K562 (cell line): ENCODE measurements around the gene PEPD. TPM values are rescaled to one million over a fixed set of nuclear protein-coding genes. Genes with fewer than 3 reads are reported as not detected.

Experiments
- ATAC-seq: fragments of 200-7000 bp; cut with Tn5 transposase; 3 replicates; pipeline ENCODE4 v1.9.1; 2020; ENCODE audit warnings: moderate library complexity
- BruUV-seq: library from RNA; stranded (reverse); fragments of 400-500 nt; replicated peaks from 2 replicates; lab custom pipeline; 2021; lab: Mats Ljungman, UMichigan
- CTCF ChIA-PET: fragments of 300-600 bp; formaldehyde crosslinking; extraction: SDS; loops from one replicate; lab custom pipeline; 2021; ENCODE audit warnings: low intra/inter-chr PET ratio; lab: Yijun Ruan, JAX
- POLR2A ChIA-PET: fragments of 300-600, 350-650 bp; sonication (Branson Sonifier 250); formaldehyde crosslinking; extraction: SDS; loops from one replicate; lab custom pipeline; 2021; ENCODE audit warnings: antibody characterized with exemption, inconsistent platforms; lab: Yijun Ruan, JAX
- DNase-seq, 4 experiments: peaks; one replicate each; pipeline versions ENCODE4 v3.0.0 to v3.0.0-alpha.2; 2011 to 2018; ENCODE audit warnings: low spot score in 3 of 4, mixed read lengths in 3 of 4; ENCODE audit errors: extremely low read depth in 1 of 4
- FAIRE-seq: peaks from 2 replicates; lab custom pipeline; 2011; peaks lifted over from hg19 to GRCh38; lab: Jason Lieb, UNC
- H2AFZ ChIP-seq: 2 replicates; pipeline ENCODE4 v1.6.0; 2011; ENCODE audit warnings: low read depth, low read length, control low read depth, inconsistent platforms
- H3K27ac ChIP-seq: fragments of 200-600 bp; 3 replicates; pipeline ENCODE4 v1.8.0; 2011; ENCODE audit warnings: low read depth, mild to moderate bottlenecking, control low read depth, inconsistent platforms, low read length, moderate library complexity, mixed read lengths; ENCODE audit errors: extremely low read depth
- H3K27me3 ChIP-seq, 2 experiments: fragments of 300-600 bp in 1 of 2; 2 replicates in 1 of 2; 3 replicates in 1 of 2; pipeline versions ENCODE4 v1.6.0 to v1.8.0; 2011; ENCODE audit warnings: inconsistent platforms in 2 of 2, low read length in 2 of 2, mild to moderate bottlenecking in 1 of 2, mixed read lengths in 1 of 2, moderate library complexity in 1 of 2; ENCODE audit not compliant: control insufficient read depth in 2 of 2, insufficient read depth in 2 of 2
- H3K36me3 ChIP-seq: fragments of 300-600 bp; 3 replicates; pipeline ENCODE4 v1.8.0; 2011; ENCODE audit warnings: mild to moderate bottlenecking, low read length, inconsistent platforms; ENCODE audit not compliant: control insufficient read depth, insufficient read depth
- H3K4me1 ChIP-seq, 2 experiments: fragments of 200-600 bp in 1 of 2; replicated peaks in 1 of 2; 2 replicates in 1 of 2; 3 replicates in 1 of 2; pipeline versions ENCODE4 v1.5.1 to v1.8.0; 2011; ENCODE audit warnings: inconsistent platforms in 2 of 2, low read length in 2 of 2, mild to moderate bottlenecking in 1 of 2, mixed read lengths in 1 of 2, moderate library complexity in 1 of 2; ENCODE audit not compliant: control insufficient read depth in 2 of 2, insufficient read depth in 2 of 2
- H3K4me2 ChIP-seq: 2 replicates; pipeline ENCODE4 v1.6.1; 2011; ENCODE audit warnings: low read length, control low read depth, inconsistent platforms, mixed read lengths; ENCODE audit not compliant: insufficient read depth
- H3K4me3 ChIP-seq: fragments of 200-600 bp; sonication (generic), shearing (Covaris generic); 2 replicates; pipeline ENCODE4 v1.5.1; 2016; ENCODE audit warnings: control low read depth, inconsistent platforms
- H3K79me2 ChIP-seq: fragments of 200-600 bp; 3 replicates; pipeline ENCODE4 v1.8.0; 2011; ENCODE audit warnings: low read length, inconsistent platforms; ENCODE audit not compliant: control insufficient read depth, insufficient read depth
- H3K9ac ChIP-seq, 2 experiments: 2 replicates each; pipeline versions ENCODE4 v1.6.0 to v1.6.1; 2011; ENCODE audit warnings: low read depth in 2 of 2, low read length in 2 of 2, control low read depth in 1 of 2, inconsistent platforms in 1 of 2, mild to moderate bottlenecking in 1 of 2, mixed read lengths in 1 of 2; ENCODE audit not compliant: insufficient read depth in 1 of 2
- H3K9me1 ChIP-seq: one replicate; pipeline ENCODE4 v1.6.0; 2011; ENCODE audit warnings: inconsistent platforms, mild to moderate bottlenecking, low read length, moderate library complexity; ENCODE audit not compliant: control insufficient read depth, insufficient read depth
- H3K9me3 ChIP-seq: replicated peaks from 2 replicates; pipeline ENCODE4 v1.5.1; 2011; ENCODE audit warnings: low read depth, low read length, inconsistent platforms; ENCODE audit not compliant: control insufficient read depth, insufficient read depth
- H4K20me1 ChIP-seq: replicated peaks from 2 replicates; pipeline ENCODE4 v1.6.1; 2011; ENCODE audit warnings: low read length, inconsistent platforms, mixed read lengths; ENCODE audit not compliant: control insufficient read depth, insufficient read depth
- FIP1L1 ChIP-seq: fragments of 200-400 bp; formaldehyde crosslinking; IDR thresholded peaks from 2 replicates; pipeline ENCODE4 v1.6.1; 2018; ENCODE audit warnings: mild to moderate bottlenecking, low read depth, low read length; ENCODE audit not compliant: poor library complexity, severe bottlenecking
- GTF2E2 ChIP-seq: fragments of 200-800 bp; sonication (Bioruptor generic); IDR thresholded peaks from 2 replicates; pipeline ENCODE4 v1.6.1; 2016; ENCODE audit warnings: missing genetic modification characterization, missing compliant biosample characterization
- L3MBTL2 ChIP-seq: fragments of 450-650 bp; IDR thresholded peaks from 2 replicates; pipeline ENCODE4 v1.6.1; 2016; ENCODE audit warnings: mild to moderate bottlenecking, moderate library complexity
- MCM5 ChIP-seq: fragments of 450-650 bp; IDR thresholded peaks from 2 replicates; pipeline ENCODE4 v1.6.1; 2016; ENCODE audit warnings: low read depth
- MTA3 ChIP-seq: fragments of 450-650 bp; formaldehyde crosslinking; IDR thresholded peaks from 2 replicates; pipeline ENCODE4 v1.6.1; 2017; ENCODE audit warnings: mild to moderate bottlenecking, borderline replicate concordance
- PHF8 ChIP-seq: fragments of 200-600 bp; sonication (generic); IDR thresholded peaks from 2 replicates; pipeline ENCODE4 v1.6.1; 2012; ENCODE audit warnings: mixed run types, mild to moderate bottlenecking, inconsistent platforms, low read length, moderate library complexity, borderline replicate concordance
- PHTF2 ChIP-seq: fragments of 250-450 bp; sonication (Bioruptor Pico); IDR thresholded peaks from 2 replicates; pipeline ENCODE4 v1.5.0; 2021; ENCODE audit warnings: mild to moderate bottlenecking
- PURB ChIP-seq: sonication (generic); formaldehyde crosslinking; IDR thresholded peaks from 2 replicates; pipeline ENCODE4 v1.9.0; 2021; ENCODE audit warnings: low read depth, mild to moderate bottlenecking, missing genetic modification reagents
- SIRT6 ChIP-seq: IDR thresholded peaks from one replicate; pipeline ENCODE4 v1.6.1; 2012; ENCODE audit warnings: low read depth, mild to moderate bottlenecking, control low read depth, inconsistent platforms, low read length, moderate library complexity
- TBP ChIP-seq: optimal IDR thresholded peaks from 2 replicates; pipeline ENCODE3; 2011; ENCODE audit warnings: low read depth, low read length, improper control_type of control experiment
- TCF15 ChIP-seq: fragments of 250-450 bp; sonication (Bioruptor Pico); IDR thresholded peaks from 2 replicates; pipeline ENCODE4 v1.8.0; 2022; ENCODE audit warnings: moderate library complexity, mild to moderate bottlenecking, inconsistent platforms
- ZNF239 ChIP-seq: fragments of 250-450 bp; sonication (Bioruptor Pico); IDR thresholded peaks from 2 replicates; pipeline ENCODE4 v1.4.0; 2020; ENCODE audit warnings: mild to moderate bottlenecking
- ZNF589 ChIP-seq: fragments of 200-800 bp; sonication (Bioruptor generic); IDR thresholded peaks from 2 replicates; pipeline ENCODE4 v1.6.1; 2016; ENCODE audit warnings: low read depth, missing genetic modification characterization, missing compliant biosample characterization
- WGBS: fragments of 100-300 bp; shearing (Covaris generic); methylation state at CpG from one replicate; pipeline ENCODE4 v1.1.6; 2016; ENCODE audit warnings: low coverage, mixed read lengths; ENCODE audit not compliant: insufficient coverage; ENCODE audit errors: missing lambda C conversion rate; 5-methylcytosine and 5-hydroxymethylcytosine counted together
- in situ Hi-C: fragments of 300-500 bp; cut with MboI; formaldehyde crosslinking; loops from 4 replicates; pipeline ENCODE4 v1.15.0; 2018; ENCODE audit warnings: inconsistent platforms, mixed read lengths
- intact Hi-C: fragments of 100-400 bp; cut with micrococcal nuclease; formaldehyde crosslinking; loops from 2 replicates; pipeline ENCODE4 v1.14.2; 2022
- polyA plus RNA-seq, 8 experiments: library from polyadenylated mRNA; depleted of rRNA in 4 of 8; stranded (reverse) in 5 of 8; unstranded in 3 of 8; fragments of >200 nt; fragmentation: Nextera tagmentation in 2 of 8; fragmentation: Illumina TruSeq in 1 of 8; extraction: Ambion mirVana in 2 of 8; extraction: Trizol in 1 of 8; gene quantifications; 2 replicates each; pipeline versions ENCODE4 v1.2.1 to v1.2.3, GENCODE V29; 2011 to 2014; ENCODE audit warnings: inconsistent platforms in 1 of 8, missing spikeins in 1 of 8
- total RNA-seq, 7 experiments: library from RNA; depleted of rRNA in 6 of 7; stranded (reverse); fragments of >200 nt in 6 of 7; fragmentation: Illumina TruSeq in 2 of 7; extraction: Trizol in 2 of 7; gene quantifications; 2 replicates each; pipeline versions ENCODE4 v1.2.1 to v1.2.3, GENCODE V29; 2011 to 2021; ENCODE audit warnings: low replicate concordance in 1 of 7
- TF ChIP-seq, protein P1 (sequence below): sonication (generic); formaldehyde crosslinking; IDR thresholded peaks from 2 replicates; pipeline ENCODE4 v1.8.0; 2022; ENCODE audit warnings: mild to moderate bottlenecking, missing genetic modification reagents

The PEPD gene
- total and polyA plus RNA-seq, 9 of the 15 experiments (the other 6 are each of a cell fraction or from before 2014, with no cell fraction given): 1.3 to 19.2 (median 16.0) TPM

- Histone ChIP-seq H3K27me3 (peaks cover 7 to 70% of the 10 kb centered on the region in 2 experiments; a peak in 3 of 5 replicates), H4K20me1 (peaks cover 22% of the 10 kb centered on the region), H3K4me2 (no peak overlapping the region), H3K4me1 (peaks cover 0 to 9% of the 10 kb centered on the region in 2 experiments; a peak in 2 of 5 replicates), H3K4me3 (no peak overlapping the region), H3K36me3 (no peaks in the 10 kb centered on the region), H2AFZ (no peak overlapping the region), H3K27ac (no peak overlapping the region), H3K9ac (no peak overlapping the region), H3K9me3 (no peaks in the 10 kb centered on the region), H3K9me1 (no peaks in the 10 kb centered on the region), H3K79me2 (no peaks in the 10 kb centered on the region)
- intact Hi-C loops: no loop called here
- in situ Hi-C loops: loop anchor here (25.0 kb wide), 1 partner anchor 1275 kb away; no protein-coding TSS in a partner anchor
- DNase-seq: no peak
- no peak for TF ChIP-seq FIP1L1
- no peak for TF ChIP-seq PHF8
- TF ChIP-seq L3MBTL2: no peak
- TF ChIP-seq GTF2E2 (tag): no peak
- TF ChIP-seq MCM5: no peak
- no peak for TF ChIP-seq ZNF239 (CRISPR knock-in tag)
- no peak for TF ChIP-seq TBP
- no peak for TF ChIP-seq PURB (CRISPR knock-in tag)
- no peak for TF ChIP-seq PHTF2 (CRISPR knock-in tag)
- no peak for TF ChIP-seq TCF15 (CRISPR knock-in tag)
- no peak for TF ChIP-seq SIRT6
- no peak for TF ChIP-seq MTA3
- TF ChIP-seq ZNF589 (CRISPR knock-in tag): no peak
- TF ChIP-seq, protein P1, sequence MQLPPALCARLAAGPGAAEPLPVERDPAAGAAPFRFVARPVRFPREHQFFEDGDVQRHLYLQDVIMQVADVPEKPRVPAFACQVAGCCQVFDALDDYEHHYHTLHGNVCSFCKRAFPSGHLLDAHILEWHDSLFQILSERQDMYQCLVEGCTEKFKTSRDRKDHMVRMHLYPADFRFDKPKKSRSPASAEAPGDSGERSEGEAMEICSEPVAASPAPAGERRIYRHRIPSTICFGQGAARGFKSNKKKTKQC (CRISPR knock-in tag): no peak
- no peak for FAIRE-seq
- BruUV-seq: no TSS peak
- ATAC-seq: no peak
- WGBS: 4% methylated on average over 11 of the region's 11 CpGs
- CTCF ChIA-PET: no interaction called here
- POLR2A ChIA-PET: no interaction called here
These were observed 84.2 kb downstream of the PEPD start for GRCh38 chr19:33437393-33437820.
